ENCODE measurements around the gene NR6A1. TPM values are rescaled to one million over a fixed set of nuclear protein-coding genes. Genes with fewer than 3 reads are reported as not detected.

NR6A1 gene
- total RNA-seq, 1 experiment from 2014 or later: 164 TPM

- no peak for DNase-seq (ENCODE audit: low spot score)
- H3K4me1 Mint-ChIP-seq: peaks cover 28% of the 10 kb centered on the region
- no peaks in the 10 kb centered on the region for H3K27me3 Mint-ChIP-seq (ENCODE audit: low read depth)
- H3K36me3 Mint-ChIP-seq: 0 out of 2 replicates have a peak, but pooled peaks cover 3% of the 10 kb centered on the region
- POLR2A ChIA-PET: no interaction called here
- no peak overlapping the region for H3K27ac Mint-ChIP-seq
- ATAC-seq: no peak
- H3K9me3 Mint-ChIP-seq: no peaks in the 10 kb centered on the region
- CTCF ChIA-PET: interaction anchor here (1.7 to 2.2 kb wide), 2 partner anchors 22 to 59 kb away, joined by 8 to 11 read pairs; no protein-coding TSS in a partner anchor
- no peak for TF ChIP-seq E2F5 (CRISPR knock-in tag; IDR thresholded peaks at IDR 0.05)
- no peak for TF ChIP-seq ARID4B (CRISPR knock-in tag; IDR thresholded peaks at IDR 0.05; ENCODE audit: borderline replicate concordance)
- TF ChIP-seq ZNF263 (CRISPR knock-in tag; IDR thresholded peaks at IDR 0.05; ENCODE audit: low read depth): no peak
- TF ChIP-seq ZNF232 (CRISPR knock-in tag; IDR thresholded peaks at IDR 0.05): no peak
- no peak for TF ChIP-seq ERG (CRISPR knock-in tag; IDR thresholded peaks at IDR 0.05)
- no peak overlapping the region for H3K4me3 Mint-ChIP-seq
These were observed 212.2 kb downstream of the NR6A1 start for GRCh38 chr9:124558777-124559470.

- no peak for TF ChIP-seq ERG (CRISPR knock-in tag; IDR thresholded peaks at IDR 0.05)
- 0 out of 2 replicates have a peak, but pooled peaks cover 3% of the 10 kb centered on the region for H3K36me3 Mint-ChIP-seq
- ChIA-PET POLR2A (no interaction called here), CTCF (interaction anchor here (1.7 to 2.2 kb wide), 2 partner anchors 21 to 60 kb away, joined by 8 to 11 read pairs; no protein-coding TSS in a partner anchor)
- DNase-seq (ENCODE audit: low spot score) (no peak), ATAC-seq (no peak)
- H3K9me3 Mint-ChIP-seq: no peaks in the 10 kb centered on the region
- H3K27me3 Mint-ChIP-seq (ENCODE audit: low read depth): no peaks in the 10 kb centered on the region
- H3K4me3 Mint-ChIP-seq: no peak overlapping the region
- H3K27ac Mint-ChIP-seq: no peak overlapping the region
- peaks cover 25% of the 10 kb centered on the region for H3K4me1 Mint-ChIP-seq
These were observed 213.2 kb downstream of the NR6A1 start for GRCh38 chr9:124557895-124558294.

- Mint-ChIP-seq H3K27ac (peak overlapping the region; percentile 21), H3K36me3 (0 out of 2 replicates have a peak, but pooled peaks cover 3% of the 10 kb centered on the region), H3K9me3 (no peaks in the 10 kb centered on the region), H3K4me1 (peaks cover 14% of the 10 kb centered on the region), H3K27me3 (ENCODE audit: low read depth) (no peaks in the 10 kb centered on the region), H3K4me3 (no peak overlapping the region)
- ChIA-PET POLR2A (interaction anchor here (0.6 kb wide), 1 partner anchor 9 kb away, joined by 3 read pairs; no protein-coding TSS in a partner anchor), CTCF (interaction anchor here (0.8 to 2.4 kb wide), 5 partner anchors 10 to 298 kb away, joined by 4 to 15 read pairs (median 4); partner anchors contain the start of gene WDR38)
- no peak for DNase-seq (ENCODE audit: low spot score)
- no peak for ATAC-seq
- TF ChIP-seq FOXP1 (CRISPR knock-in tag; IDR thresholded peaks at IDR 0.05; ENCODE audit: borderline replicate concordance): no peak
- TF ChIP-seq NR1H2 (CRISPR knock-in tag; IDR thresholded peaks at IDR 0.05): no peak
- TF ChIP-seq ETV6 (CRISPR knock-in tag; IDR thresholded peaks at IDR 0.05): no peak
- no peak for TF ChIP-seq JAZF1 (CRISPR knock-in tag; IDR thresholded peaks at IDR 0.05)
- no peak for TF ChIP-seq ZNF219 (CRISPR knock-in tag; IDR thresholded peaks at IDR 0.05; ENCODE audit: borderline replicate concordance)
- TF ChIP-seq AR (CRISPR knock-in tag; IDR thresholded peaks at IDR 0.05): no peak
- TF ChIP-seq ZNF138 (CRISPR knock-in tag; conservative IDR thresholded peaks at IDR 0.05): no peak
- TF ChIP-seq ZNF121 (CRISPR knock-in tag; IDR thresholded peaks at IDR 0.05): no peak
- TF ChIP-seq PREB (CRISPR knock-in tag; IDR thresholded peaks at IDR 0.05; ENCODE audit: borderline replicate concordance): no peak
- no peak for TF ChIP-seq ZNF232 (CRISPR knock-in tag; IDR thresholded peaks at IDR 0.05)
- TF ChIP-seq ZNF425 (CRISPR knock-in tag; conservative IDR thresholded peaks at IDR 0.05): no peak
These were observed 216.1 kb downstream of the NR6A1 start for GRCh38 chr9:124555043-124555442.

Data from WTC11 (cell line).